ENCODE data around the gene EPHB6.

DNA sequence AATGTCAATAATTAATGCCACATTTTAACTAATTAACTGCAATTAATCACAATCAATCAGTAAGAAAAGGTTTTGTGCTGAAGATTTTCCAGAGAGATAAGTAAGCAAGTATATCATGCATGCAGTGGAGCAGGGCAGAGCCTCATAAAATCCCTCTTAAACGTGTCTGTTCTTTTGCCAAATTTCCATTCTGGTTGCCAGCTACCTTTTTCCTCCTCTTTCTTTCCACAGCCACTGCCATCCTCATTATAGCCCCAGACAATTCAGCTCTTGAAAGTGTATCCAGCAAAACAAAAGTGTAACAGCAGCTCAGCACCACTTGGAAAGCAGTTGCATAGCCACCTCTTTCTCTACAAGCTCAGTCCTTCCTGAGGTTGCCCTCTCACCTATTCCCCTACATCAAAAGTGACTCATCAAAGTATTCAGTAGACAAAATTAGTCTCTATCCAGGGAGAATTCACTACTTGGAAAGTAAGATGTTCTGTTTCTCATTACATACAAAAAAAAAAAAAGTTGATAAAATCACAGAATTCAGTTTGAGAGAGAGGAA, 26.9 kb upstream of the EPHB6 start:
- TF ChIP-seq, protein P1, sequence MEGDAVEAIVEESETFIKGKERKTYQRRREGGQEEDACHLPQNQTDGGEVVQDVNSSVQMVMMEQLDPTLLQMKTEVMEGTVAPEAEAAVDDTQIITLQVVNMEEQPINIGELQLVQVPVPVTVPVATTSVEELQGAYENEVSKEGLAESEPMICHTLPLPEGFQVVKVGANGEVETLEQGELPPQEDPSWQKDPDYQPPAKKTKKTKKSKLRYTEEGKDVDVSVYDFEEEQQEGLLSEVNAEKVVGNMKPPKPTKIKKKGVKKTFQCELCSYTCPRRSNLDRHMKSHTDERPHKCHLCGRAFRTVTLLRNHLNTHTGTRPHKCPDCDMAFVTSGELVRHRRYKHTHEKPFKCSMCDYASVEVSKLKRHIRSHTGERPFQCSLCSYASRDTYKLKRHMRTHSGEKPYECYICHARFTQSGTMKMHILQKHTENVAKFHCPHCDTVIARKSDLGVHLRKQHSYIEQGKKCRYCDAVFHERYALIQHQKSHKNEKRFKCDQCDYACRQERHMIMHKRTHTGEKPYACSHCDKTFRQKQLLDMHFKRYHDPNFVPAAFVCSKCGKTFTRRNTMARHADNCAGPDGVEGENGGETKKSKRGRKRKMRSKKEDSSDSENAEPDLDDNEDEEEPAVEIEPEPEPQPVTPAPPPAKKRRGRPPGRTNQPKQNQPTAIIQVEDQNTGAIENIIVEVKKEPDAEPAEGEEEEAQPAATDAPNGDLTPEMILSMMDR (IDR thresholded peaks at IDR 0.05), result no peak
- TF ChIP-seq EP300 (IDR thresholded peaks at IDR 0.05; ENCODE audit: borderline replicate concordance in 1 of 2, low read depth in 1 of 2, low read length in 1 of 2), result no peak
- no peak for TF ChIP-seq MEF2A (IDR thresholded peaks at IDR 0.05; ENCODE audit: borderline replicate concordance, low read depth)
- no peak for TF ChIP-seq GABPA (IDR thresholded peaks at IDR 0.05; ENCODE audit: low read depth)
- TF ChIP-seq NFIC (IDR thresholded peaks at IDR 0.05; ENCODE audit: borderline replicate concordance), result no peak
- TF ChIP-seq SMC3 (IDR thresholded peaks at IDR 0.05; ENCODE audit: low read depth, low read length), result no peak
- TF ChIP-seq FOXM1 (IDR thresholded peaks at IDR 0.05; ENCODE audit: low read depth), result no peak
- TF ChIP-seq NRF1 (IDR thresholded peaks at IDR 0.05; ENCODE audit: low read depth, low read length), result no peak
